Measurements from ENCODE around the gene UBR4. TPM values are rescaled to one million over a fixed set of nuclear protein-coding genes. Genes with fewer than 3 reads are reported as not detected.

UBR4 gene
- total and polyA plus RNA-seq, 7 donors, result 89.9 to 185 (median 118) TPM

DNA sequence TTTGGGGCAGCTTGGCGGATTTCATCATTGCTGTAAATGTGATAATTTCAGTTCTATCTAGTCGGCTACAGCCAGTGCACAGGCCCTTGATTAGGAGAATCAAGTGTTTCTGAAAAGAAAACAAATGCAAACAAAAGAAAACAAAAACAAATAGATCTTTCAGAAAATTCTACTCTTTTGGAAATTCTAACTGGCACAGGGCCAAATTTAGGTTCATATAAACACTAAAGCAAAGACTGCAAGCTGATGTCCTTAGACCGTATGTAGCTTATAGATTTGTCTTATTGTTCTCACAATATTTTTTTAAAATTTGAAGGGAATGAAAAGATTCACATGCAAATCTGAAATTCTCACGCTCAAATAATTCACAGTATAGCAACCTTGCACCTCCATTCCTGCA lies 11.2 kb downstream of the UBR4 start:
- H3K36me3 ChIP-seq (ENCODE audit: insufficient read depth in 1 of 2, low read depth in 1 of 2), result peaks cover 23 to 79% of the 10 kb centered on the region in 2 donors
- no peak for DNase-seq
- no peaks in the 10 kb centered on the region for H3K9me3 ChIP-seq
- peaks cover 15% of the 10 kb centered on the region for H3K4me1 ChIP-seq
- no peaks in the 10 kb centered on the region for H3K27me3 ChIP-seq (ENCODE audit: insufficient read depth in 3 of 3, low read length in 2 of 3)
- intact Hi-C loops (cut with DNase I), result loop anchor here (5.0 kb wide), 1 partner anchor 37 kb away; no protein-coding TSS in a partner anchor
- 92 to 97% (median 94%) methylated on average over 4 of the region's 4 CpGs for WGBS, 3 donors
- no peak overlapping the region for H3K4me3 ChIP-seq
- ATAC-seq, result no peak
- H3K27ac ChIP-seq, result no peak overlapping the region
- TF ChIP-seq, protein P1, sequence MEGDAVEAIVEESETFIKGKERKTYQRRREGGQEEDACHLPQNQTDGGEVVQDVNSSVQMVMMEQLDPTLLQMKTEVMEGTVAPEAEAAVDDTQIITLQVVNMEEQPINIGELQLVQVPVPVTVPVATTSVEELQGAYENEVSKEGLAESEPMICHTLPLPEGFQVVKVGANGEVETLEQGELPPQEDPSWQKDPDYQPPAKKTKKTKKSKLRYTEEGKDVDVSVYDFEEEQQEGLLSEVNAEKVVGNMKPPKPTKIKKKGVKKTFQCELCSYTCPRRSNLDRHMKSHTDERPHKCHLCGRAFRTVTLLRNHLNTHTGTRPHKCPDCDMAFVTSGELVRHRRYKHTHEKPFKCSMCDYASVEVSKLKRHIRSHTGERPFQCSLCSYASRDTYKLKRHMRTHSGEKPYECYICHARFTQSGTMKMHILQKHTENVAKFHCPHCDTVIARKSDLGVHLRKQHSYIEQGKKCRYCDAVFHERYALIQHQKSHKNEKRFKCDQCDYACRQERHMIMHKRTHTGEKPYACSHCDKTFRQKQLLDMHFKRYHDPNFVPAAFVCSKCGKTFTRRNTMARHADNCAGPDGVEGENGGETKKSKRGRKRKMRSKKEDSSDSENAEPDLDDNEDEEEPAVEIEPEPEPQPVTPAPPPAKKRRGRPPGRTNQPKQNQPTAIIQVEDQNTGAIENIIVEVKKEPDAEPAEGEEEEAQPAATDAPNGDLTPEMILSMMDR (IDR thresholded peaks at IDR 0.05), result no peak

- DNase-seq, result no peak
- Histone ChIP-seq H3K4me3 (no peak overlapping the region), H3K36me3 (ENCODE audit: insufficient read depth in 1 of 2, low read depth in 1 of 2) (peaks cover 23 to 89% of the 10 kb centered on the region in 2 donors), H3K27me3 (ENCODE audit: insufficient read depth in 3 of 3, low read length in 2 of 3) (no peaks in the 10 kb centered on the region), H3K27ac (no peak overlapping the region), H3K4me1 (peaks cover 6% of the 10 kb centered on the region), H3K9me3 (no peaks in the 10 kb centered on the region)
- 86 to 94% (median 89%) methylated on average over 2 of the region's 2 CpGs for WGBS, 3 donors
- no peak for ATAC-seq
- TF ChIP-seq, protein P1 (IDR thresholded peaks at IDR 0.05), result no peak
- intact Hi-C loops (cut with DNase I), result loop anchor here (5.0 kb wide), 1 partner anchor 36 kb away; no protein-coding TSS in a partner anchor
Observed at GRCh38 chr1:19197845-19198244, 12.2 kb downstream of the UBR4 start.

DNA sequence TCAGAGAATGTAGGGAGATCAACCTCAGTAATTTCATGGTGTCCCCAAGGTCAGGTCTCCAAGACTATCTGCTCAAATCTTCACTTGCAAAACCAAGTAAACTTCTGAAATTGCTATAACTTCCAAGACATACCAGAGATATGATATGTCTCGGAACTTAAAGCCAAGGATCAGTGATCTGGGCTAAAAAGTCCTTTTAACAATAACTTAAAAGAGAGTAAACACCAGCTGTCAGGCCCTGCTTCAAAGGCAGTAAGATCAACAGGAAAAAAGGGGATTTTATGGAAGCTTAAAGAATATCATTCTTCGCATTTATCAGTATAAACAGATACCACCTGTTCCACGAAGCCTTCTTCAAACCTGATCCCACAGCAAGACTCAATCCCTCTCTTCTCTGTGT lies 13.7 kb downstream of the UBR4 start:
- no peak for DNase-seq
- peaks cover 23 to 99% of the 10 kb centered on the region in 2 donors for H3K36me3 ChIP-seq (ENCODE audit: insufficient read depth in 1 of 2, low read depth in 1 of 2)
- H3K4me1 ChIP-seq, result no peaks in the 10 kb centered on the region
- H3K9me3 ChIP-seq, result no peaks in the 10 kb centered on the region
- no peak overlapping the region for H3K27ac ChIP-seq
- intact Hi-C loops (cut with DNase I), result loop anchor here (5.0 kb wide), 1 partner anchor 34 kb away; no protein-coding TSS in a partner anchor
- H3K4me3 ChIP-seq, result no peak overlapping the region
- TF ChIP-seq, protein P1 (IDR thresholded peaks at IDR 0.05), result no peak
- ATAC-seq, result no peak
- WGBS, 3 donors, result 55 to 93% (median 78%) methylated on average over 3 of the region's 3 CpGs
- no peaks in the 10 kb centered on the region for H3K27me3 ChIP-seq (ENCODE audit: insufficient read depth in 3 of 3, low read length in 2 of 3)

- intact Hi-C loops (cut with DNase I), result loop anchor here in 1 of 2 donors (5.0 kb wide), 2 partner anchors 41 to 81 kb away; no protein-coding TSS in a partner anchor
- H3K4me3 ChIP-seq, result no peak overlapping the region
- H3K27ac ChIP-seq, result no peak overlapping the region
- no peaks in the 10 kb centered on the region for H3K4me1 ChIP-seq
- TF ChIP-seq, protein P1 (IDR thresholded peaks at IDR 0.05), result no peak
- H3K9me3 ChIP-seq, result no peaks in the 10 kb centered on the region
- 89 to 94% (median 91%) methylated on average over 3 of the region's 3 CpGs for WGBS, 3 donors
- no peaks in the 10 kb centered on the region for H3K27me3 ChIP-seq (ENCODE audit: insufficient read depth in 3 of 3, low read length in 2 of 3)
- no peak for DNase-seq
- ATAC-seq, result no peak
- H3K36me3 ChIP-seq (ENCODE audit: insufficient read depth in 1 of 2, low read depth in 1 of 2), result peaks cover 23 to 99% of the 10 kb centered on the region in 2 donors
Observed at GRCh38 chr1:19193004-19193403, 17.1 kb downstream of the UBR4 start.

DNA sequence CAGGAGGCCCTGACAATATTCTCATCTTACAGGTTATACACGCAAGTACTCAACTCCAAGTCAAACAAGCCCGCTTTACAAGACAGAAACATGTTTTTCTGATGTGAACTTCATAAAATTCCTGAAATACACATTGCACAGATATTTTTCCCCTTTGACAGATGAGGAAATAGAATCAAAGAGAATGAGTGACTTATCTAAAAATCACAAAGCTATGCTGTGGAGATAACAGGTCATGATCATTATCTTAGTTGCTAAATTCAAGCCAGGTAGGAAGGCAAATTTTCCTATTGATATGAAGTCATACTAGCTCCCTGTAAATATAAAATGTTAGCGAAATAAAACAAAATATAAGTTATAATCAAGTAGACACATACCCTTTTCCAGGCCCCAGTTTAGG lies 18.3 kb downstream of the UBR4 start:
- H3K36me3 ChIP-seq (ENCODE audit: insufficient read depth in 1 of 2, low read depth in 1 of 2), result peaks cover 18 to 99% of the 10 kb centered on the region in 2 donors
- no peaks in the 10 kb centered on the region for H3K9me3 ChIP-seq
- no peak for ATAC-seq
- no peak overlapping the region for H3K4me3 ChIP-seq
- DNase-seq, result no peak
- 96 to 99% (median 97%) methylated on average over 3 of the region's 3 CpGs for WGBS, 3 donors
- H3K4me1 ChIP-seq, result no peaks in the 10 kb centered on the region
- H3K27ac ChIP-seq, result no peak overlapping the region
- H3K27me3 ChIP-seq (ENCODE audit: insufficient read depth in 3 of 3, low read length in 2 of 3), result no peaks in the 10 kb centered on the region
- TF ChIP-seq, protein P1 (IDR thresholded peaks at IDR 0.05), result no peak
- intact Hi-C loops (cut with DNase I), result loop anchor here in 1 of 2 donors (5.0 kb wide), 2 partner anchors 40 to 80 kb away; no protein-coding TSS in a partner anchor

Data from psoas muscle (tissue), 8 donors.